Sciatic nerve (tissue), 2 donors: ENCODE results near the gene NOD2. TPM values are rescaled to one million over a fixed set of nuclear protein-coding genes. Genes with fewer than 3 reads are reported as not detected.

Source experiments
- ATAC-seq: fragments of 200-7000 bp; cut with Tn5 transposase; one replicate; pipeline ENCODE4 v1.9.1; 2020; ENCODE audit warnings: mild to moderate bottlenecking, moderate library complexity
- DNase-seq: peaks from one replicate; pipeline ENCODE4 v3.0.0-alpha.2; 2020; ENCODE audit warnings: low spot score
- intact Hi-C: fragments of 100-400 bp; cut with DNase I; formaldehyde crosslinking; loops from one replicate; pipeline ENCODE4 v1.14.2; 2022
- total RNA-seq: library from RNA; stranded (reverse); fragmentation: NEBNext Ultra II Directional; extraction: Animal tissue kit (Norgen Biotek cat#: 25700); gene quantifications from one replicate; pipeline ENCODE4 v1.2.1, GENCODE V29; 2021
- donor health status: DM: no; HTN: no; CAD: no.
- donor health status: DM: no; HTN: no; CAD: no.

Gene NOD2
- 4.3 TPM for total RNA-seq

DNA sequence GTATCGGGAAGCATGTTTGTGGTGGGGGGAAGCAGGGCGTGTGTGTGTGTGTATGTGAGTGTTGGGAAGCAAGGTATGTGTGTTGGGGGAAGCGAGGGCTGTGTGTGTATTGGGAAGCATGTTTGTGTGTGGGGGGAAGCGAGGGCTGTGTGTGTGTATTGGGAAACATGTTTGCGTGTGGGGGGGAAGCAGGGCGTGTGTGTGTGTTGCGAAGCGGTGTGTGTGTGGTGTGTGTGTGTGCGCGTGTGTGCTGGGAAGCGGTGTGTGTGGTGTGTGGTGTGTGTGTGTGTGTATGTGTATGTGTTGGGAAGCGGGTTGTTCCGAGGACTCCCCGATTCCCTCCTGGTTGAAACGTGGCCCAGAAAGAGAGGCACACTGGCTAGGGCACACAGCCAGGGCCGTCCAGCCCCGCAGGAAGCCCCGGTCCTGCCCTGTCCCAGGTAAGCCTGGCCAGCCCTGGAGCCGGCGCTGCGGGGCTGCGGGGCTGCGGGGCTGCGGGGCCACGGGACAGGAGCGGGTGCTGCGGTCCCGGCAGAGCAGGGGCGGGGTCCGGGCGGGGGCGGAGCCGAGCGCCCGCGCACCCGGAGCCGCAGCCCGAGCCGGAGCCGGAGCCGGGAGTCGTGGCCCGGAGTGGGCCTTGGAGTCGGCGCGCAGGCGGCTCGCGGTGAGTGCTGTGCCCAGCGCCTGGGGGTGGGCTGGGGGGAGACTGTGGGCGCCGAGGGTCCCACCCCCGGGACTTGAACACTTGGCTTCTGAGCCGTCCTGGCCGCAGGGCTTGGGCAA, at the start of gene NOD2:
NOD2 (plus strand) TSS at position 608 of the 783 bp plus-strand sequence. CDS start 5,890 bp downstream, outside the sequence.
- DNase-seq (no peak), ATAC-seq (no peak)
- intact Hi-C loops, result no loop called here

GRCh38 chr16:50644245-50644644, 49.2 kb upstream of the NOD2 start:
- ATAC-seq (no peak), DNase-seq (no peak)
- intact Hi-C loops, result no loop called here

DNA sequence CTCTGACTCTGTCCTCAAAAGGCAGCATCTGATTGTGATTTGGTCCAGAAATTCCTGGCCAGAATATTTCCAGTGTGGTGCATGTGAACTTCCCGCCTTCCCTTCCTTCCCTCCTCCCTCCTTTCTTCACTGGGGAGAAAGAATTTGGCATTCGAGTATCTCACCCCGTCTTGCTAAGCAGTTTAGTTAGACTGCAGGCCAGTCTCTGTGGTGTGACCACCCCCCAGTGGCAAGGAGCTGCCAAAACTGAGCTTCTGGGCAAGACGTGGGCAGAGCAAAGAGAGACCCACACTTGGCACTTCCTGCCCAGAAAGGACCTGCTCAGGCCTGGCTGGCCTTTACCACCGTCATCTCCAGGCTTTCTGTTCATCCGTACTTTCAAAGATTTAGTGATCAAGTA, 48.7 kb upstream of the NOD2 start:
- peak; percentile 69 for ATAC-seq
- intact Hi-C loops, result no loop called here
- DNase-seq, result no peak

DNA sequence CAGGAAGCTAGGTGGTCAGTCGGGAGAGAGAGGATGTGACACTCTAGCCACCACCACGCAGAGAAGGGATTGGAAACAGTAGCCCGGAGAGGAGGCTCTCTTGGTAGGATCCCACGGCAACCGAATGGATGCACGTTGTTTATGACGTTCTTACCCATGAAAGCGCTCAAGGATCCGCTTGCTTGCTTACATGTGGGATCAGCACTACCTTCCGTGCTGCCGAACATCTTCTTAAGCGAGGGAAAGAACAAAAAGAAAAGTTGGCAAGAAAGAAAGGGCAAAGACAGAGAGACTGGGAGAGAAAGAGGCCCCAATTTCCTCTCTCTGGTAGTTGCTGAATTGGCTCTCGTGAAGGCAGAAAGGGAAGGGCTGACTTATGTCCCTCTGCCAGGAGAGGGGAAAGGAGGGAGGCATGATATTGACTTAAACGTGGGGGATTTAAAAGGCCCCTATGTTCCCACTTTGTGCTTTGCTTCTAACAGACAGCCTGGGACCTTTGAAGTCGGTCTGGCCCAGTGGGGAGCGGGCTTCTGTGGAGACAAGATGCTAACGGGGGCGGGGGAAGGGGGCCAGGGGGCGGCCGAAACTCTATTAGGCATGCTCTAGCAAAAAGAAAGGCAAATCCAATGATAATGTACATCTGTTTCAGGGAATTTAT, 47.7 kb upstream of the NOD2 start:
- intact Hi-C loops, result no loop called here
- ATAC-seq, result no peak
- DNase-seq, result no peak

- no peak for DNase-seq
- no peak for ATAC-seq
- intact Hi-C loops, result no loop called here
Measured at GRCh38 chr16:50646345-50646744, 47.1 kb upstream of the NOD2 start.

DNA sequence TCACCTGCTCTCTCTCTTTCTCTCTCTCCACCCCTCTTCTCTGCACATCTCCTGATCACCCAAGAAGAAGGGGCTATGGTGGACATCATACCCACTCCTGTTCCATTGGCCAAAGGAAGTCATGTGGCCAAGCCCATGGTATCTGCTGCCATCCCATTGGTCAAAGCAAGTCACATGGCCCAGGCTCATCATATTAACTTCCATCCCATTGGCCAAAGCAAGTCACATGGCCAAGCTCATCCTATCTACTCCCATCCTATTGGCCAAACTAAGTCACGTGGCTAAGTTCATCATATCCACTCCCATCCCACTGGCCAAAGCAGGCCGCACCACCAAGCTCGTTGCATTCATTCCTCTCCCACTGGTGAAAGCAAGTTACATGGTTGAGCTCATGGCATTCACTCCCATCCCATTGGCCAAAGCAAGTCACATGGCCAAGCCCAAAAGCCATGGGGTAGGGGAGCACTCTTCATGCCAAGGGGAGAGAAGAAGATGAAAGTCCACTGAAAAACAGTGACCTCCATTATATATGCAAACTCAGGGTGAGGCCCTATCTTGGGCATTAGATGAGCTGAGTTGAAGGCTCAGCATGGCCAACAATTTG, 41.5 kb upstream of the NOD2 start:
- intact Hi-C loops, result no loop called here
- ATAC-seq, result no peak
- DNase-seq, result no peak

- no peak for ATAC-seq
- intact Hi-C loops, result no loop called here
Measured at GRCh38 chr16:50652836-50653425, 40.5 kb upstream of the NOD2 start.

GRCh38 chr16:50653633-50654519, 39.5 kb upstream of the NOD2 start:
- DNase-seq (no peak), ATAC-seq (no peak)
- intact Hi-C loops, result no loop called here

More at GRCh38 chr16:50652836-50653425, 40.5 kb upstream of the NOD2 start:
- DNase-seq, result no peak

DNA sequence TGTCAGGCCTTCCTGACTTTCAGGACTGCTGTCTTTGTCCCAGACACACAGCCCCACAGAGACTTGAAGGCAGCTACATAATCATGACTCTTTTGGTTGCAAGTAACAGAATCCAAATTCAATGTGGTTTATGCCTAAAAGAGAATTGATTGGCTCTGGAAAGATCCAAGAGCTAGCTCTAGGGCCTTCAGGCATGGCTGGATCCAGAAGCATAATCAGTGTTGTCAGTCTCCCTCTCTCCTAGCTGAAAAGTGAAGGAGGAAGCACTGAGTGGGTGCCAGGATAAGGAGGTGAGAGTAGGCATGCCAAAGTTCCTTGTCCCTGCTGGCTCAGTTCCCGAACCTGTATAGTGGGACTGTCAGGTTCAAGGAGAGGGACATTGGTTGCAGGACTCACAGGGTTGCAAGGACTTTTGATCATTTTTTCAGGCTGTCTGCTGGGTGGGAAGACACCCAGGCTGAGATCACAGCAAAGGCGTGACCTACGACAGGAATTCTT, 37.8 kb upstream of the NOD2 start:
- ATAC-seq (no peak), DNase-seq (no peak)
- intact Hi-C loops, result no loop called here

GRCh38 chr16:50657241-50657640, 36.2 kb upstream of the NOD2 start:
- peak; percentile 31 for ATAC-seq
- intact Hi-C loops, result no loop called here
- DNase-seq, result no peak

DNA sequence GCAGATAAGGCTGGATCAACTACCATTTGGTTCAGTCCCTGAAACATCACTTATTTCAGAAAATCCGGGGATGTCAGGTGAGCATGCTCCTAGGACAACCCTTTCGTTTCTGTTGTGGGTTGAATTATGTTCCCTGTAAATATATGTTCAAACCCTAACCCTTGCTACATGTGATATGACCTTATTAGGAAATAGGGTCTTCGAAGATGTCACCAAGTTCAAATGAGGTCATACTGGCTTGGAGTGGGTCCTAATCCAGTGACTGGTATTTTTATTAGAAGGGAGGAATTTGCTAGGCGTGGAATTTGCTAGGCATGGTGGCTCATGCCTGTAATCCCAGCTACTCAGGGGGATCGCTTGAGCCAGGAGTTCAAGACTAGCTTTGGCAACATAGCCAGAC, 33.6 kb upstream of the NOD2 start:
- ATAC-seq (no peak), DNase-seq (no peak)
- intact Hi-C loops, result loop anchor here (10.0 kb wide), 1 partner anchor 635 kb away; the partner anchor contains the start of gene CNEP1R1

DNA sequence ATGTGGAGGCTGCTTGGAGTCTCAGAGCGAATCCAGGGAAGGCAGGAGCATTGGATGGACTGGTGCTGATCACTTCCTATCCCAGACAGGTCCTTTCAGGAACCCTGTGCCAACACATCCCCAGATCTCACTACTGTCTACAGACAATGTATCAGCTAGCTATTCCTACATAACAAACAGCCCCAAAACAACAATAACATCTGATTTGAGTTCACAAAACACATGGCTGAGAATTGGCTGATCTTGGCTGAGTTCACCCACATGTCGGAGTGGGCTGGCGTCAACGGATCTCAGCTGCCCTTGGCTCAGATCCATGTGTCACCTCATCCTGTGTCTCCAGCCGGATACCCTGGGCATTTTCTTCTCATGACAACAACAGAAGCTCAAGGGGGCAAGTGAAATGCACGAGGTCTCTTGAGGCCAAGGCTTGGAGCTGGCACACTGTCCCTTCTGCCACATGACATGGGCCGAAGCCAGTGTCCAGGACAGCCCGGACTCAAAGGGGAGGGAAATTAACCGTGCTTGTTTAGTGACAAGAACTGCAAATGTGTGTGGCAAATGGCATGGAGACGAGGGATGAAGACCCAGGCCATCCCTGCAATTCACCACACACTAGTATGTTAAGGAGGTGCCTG, 31.0 kb upstream of the NOD2 start:
- ATAC-seq, result no peak
- intact Hi-C loops, result loop anchor here (10.0 kb wide), 1 partner anchor 638 kb away; the partner anchor contains the start of gene CNEP1R1
- no peak for DNase-seq

- intact Hi-C loops, result loop anchor here (10.0 kb wide), 1 partner anchor 639 kb away; the partner anchor contains the start of gene CNEP1R1
- no peak for DNase-seq
- ATAC-seq, result peak; percentile 20
Measured at GRCh38 chr16:50664270-50664669, 29.1 kb upstream of the NOD2 start.

GRCh38 chr16:50665128-50665878, 28.1 kb upstream of the NOD2 start:
- ATAC-seq (peak; percentile 91), DNase-seq (peak; percentile 93)
- intact Hi-C loops, result loop anchor here (10.0 kb wide), 1 partner anchor 641 kb away; the partner anchor contains the start of gene CNEP1R1

DNA sequence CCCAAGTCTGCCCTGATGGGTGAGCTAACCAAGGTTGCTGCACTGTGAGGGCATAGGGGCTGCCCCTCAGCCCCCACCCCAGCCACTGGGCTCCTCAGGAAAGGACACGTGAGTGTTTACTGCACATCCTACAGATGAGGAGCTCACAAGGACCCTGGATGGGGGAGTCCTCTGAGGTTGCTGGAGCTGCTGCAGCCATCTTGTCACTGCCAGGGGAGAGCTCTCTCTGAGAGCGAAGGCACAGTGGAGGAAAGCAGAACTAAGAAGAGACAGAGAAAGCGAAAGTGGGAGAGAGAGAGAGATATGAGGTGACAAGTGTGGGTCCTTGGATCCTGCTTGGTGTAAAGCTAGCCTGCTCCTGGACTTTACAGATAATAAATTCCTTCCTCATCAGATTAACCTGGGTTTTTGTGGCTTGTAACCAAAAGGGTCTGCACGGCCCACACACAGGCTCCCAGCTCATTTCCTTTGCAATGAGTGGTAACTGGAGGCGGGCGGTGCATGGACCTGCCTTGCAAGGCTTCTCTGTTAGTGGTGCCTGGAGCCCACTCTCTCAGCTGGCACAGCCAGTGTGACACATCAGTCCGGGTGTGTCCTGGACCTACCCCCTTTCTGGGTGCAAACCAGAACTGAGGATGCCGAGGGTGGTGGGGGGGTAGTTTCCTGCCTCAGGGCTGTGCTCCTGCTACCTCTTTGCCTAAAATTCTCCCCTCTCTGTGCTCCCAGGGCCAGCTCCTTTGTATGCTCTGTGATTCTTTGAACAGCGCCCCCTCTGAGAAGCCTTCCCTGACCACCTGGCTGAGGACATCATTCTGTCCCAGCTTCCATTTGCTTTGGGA, 26.5 kb upstream of the NOD2 start:
- intact Hi-C loops, result loop anchor here (10.0 kb wide), 1 partner anchor 642 kb away; the partner anchor contains the start of gene CNEP1R1
- ATAC-seq, result no peak
- no peak for DNase-seq
